ENCODE results near the gene CHST9. TPM values are rescaled to one million over a fixed set of nuclear protein-coding genes. Genes with fewer than 3 reads are reported as not detected.
"Not testable (repeated sequence)": the region's sequence is repeated elsewhere in the genome, so short reads cannot be mapped to it uniquely, and the experiment has no call there.

CHST9 gene
- total and polyA plus RNA-seq, 8 donors = 3.9 to 17.2 (median 7.8) TPM

DNA sequence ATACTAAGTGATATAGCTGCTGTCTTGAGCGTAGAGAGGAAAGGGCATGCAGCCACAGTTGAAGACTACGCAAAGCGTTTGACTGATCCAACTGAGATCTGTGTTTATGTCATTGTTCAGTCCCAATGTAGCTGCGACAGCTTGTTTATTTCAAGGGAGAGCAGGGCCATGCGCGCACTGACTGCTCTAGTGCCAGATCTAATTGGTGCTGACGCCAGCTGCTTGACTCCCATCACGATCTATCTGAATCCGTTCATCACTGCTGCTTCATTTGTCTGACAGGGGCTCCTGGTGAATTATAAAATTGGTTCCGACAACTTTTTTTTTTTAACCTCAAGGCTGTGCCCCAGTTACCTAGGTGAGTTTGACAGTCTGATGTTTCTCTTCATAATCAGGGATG is 75.7 kb downstream of the CHST9 start:
- peaks cover 0 to 4% (median 0%) of the 10 kb centered on the region in 4 donors for H3K9me3 ChIP-seq
- FAIRE-seq = no peak
- 76 to 83% methylated on average over 10 of the region's 10 CpGs for WGBS, 2 donors
- intact Hi-C loops (cut with DNase I) = no loop called here
- H3K4me3 ChIP-seq = no peak overlapping the region
- DNase-seq = peak in 1 of 6 donors; percentile 4
- no peaks in the 10 kb centered on the region for H3K36me3 ChIP-seq
- peak in 2 of 4 donors; percentile 60 to 80 for ATAC-seq
- TF ChIP-seq, protein P1, sequence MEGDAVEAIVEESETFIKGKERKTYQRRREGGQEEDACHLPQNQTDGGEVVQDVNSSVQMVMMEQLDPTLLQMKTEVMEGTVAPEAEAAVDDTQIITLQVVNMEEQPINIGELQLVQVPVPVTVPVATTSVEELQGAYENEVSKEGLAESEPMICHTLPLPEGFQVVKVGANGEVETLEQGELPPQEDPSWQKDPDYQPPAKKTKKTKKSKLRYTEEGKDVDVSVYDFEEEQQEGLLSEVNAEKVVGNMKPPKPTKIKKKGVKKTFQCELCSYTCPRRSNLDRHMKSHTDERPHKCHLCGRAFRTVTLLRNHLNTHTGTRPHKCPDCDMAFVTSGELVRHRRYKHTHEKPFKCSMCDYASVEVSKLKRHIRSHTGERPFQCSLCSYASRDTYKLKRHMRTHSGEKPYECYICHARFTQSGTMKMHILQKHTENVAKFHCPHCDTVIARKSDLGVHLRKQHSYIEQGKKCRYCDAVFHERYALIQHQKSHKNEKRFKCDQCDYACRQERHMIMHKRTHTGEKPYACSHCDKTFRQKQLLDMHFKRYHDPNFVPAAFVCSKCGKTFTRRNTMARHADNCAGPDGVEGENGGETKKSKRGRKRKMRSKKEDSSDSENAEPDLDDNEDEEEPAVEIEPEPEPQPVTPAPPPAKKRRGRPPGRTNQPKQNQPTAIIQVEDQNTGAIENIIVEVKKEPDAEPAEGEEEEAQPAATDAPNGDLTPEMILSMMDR (IDR thresholded peaks at IDR 0.05) = no peak
- no peaks in the 10 kb centered on the region for H3K4me1 ChIP-seq
- no peak overlapping the region for H3K27ac ChIP-seq
- H3K27me3 ChIP-seq = no peaks in the 10 kb centered on the region

DNA sequence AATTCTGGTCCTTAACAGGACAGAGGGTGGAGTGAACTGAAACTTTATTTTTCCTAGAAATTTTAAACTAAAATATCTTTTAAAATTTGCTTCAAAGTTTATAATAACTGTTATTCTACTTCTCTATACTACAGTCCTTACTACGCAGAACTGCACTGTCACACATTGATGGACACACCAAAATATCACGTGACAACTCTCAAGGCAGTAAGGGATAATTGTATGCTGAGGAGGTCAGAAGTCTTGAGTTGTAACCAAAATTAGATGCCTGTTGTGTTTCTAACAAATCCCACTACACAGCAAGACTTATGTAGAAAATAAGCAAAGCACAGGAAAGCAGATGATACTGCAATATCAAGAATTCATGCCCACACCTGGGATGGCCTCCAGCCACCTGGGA is 76.3 kb downstream of the CHST9 start:
- Histone ChIP-seq H3K27me3 (no peaks in the 10 kb centered on the region), H3K36me3 (no peaks in the 10 kb centered on the region), H3K4me3 (no peak overlapping the region), H3K4me1 (no peaks in the 10 kb centered on the region), H3K27ac (no peak overlapping the region), H3K9me3 (peaks cover 0 to 4% (median 0%) of the 10 kb centered on the region in 4 donors)
- FAIRE-seq (no peak), ATAC-seq (no peak), DNase-seq (no peak)
- intact Hi-C loops (cut with DNase I) = no loop called here
- WGBS, 2 donors = 85 to 92% methylated on average over 2 of the region's 2 CpGs
- TF ChIP-seq, protein P1 (IDR thresholded peaks at IDR 0.05) = no peak

DNA sequence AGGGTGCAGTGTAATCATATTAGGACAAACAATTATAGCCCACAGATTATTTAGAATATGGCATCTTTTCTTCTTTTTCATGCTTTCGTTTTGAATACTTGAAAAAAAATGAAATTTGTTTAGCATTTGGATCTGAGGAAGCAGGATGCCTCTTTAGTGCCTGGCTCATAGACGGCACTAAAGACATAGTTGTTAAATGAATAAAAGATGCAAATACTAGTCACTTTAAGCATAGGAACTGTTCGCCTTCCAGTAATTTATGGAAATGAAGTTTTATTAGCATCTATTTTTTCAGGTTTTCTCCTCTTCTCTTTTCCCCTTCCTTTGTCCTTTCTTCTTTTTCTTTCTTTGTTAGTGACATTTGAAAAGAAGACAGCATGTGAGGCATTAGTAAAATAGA is 80.4 kb downstream of the CHST9 start:
- Histone ChIP-seq H3K9me3 (peaks cover 0 to 4% (median 0%) of the 10 kb centered on the region in 4 donors), H3K4me3 (no peak overlapping the region), H3K27me3 (no peaks in the 10 kb centered on the region), H3K27ac (no peak overlapping the region), H3K4me1 (no peaks in the 10 kb centered on the region), H3K36me3 (no peaks in the 10 kb centered on the region)
- FAIRE-seq = no peak
- 64 to 80% methylated on average over 3 of the region's 3 CpGs for WGBS, 2 donors
- no peak for ATAC-seq
- intact Hi-C loops (cut with DNase I) = no loop called here
- TF ChIP-seq, protein P1 (IDR thresholded peaks at IDR 0.05) = no peak
- DNase-seq = no peak

DNA sequence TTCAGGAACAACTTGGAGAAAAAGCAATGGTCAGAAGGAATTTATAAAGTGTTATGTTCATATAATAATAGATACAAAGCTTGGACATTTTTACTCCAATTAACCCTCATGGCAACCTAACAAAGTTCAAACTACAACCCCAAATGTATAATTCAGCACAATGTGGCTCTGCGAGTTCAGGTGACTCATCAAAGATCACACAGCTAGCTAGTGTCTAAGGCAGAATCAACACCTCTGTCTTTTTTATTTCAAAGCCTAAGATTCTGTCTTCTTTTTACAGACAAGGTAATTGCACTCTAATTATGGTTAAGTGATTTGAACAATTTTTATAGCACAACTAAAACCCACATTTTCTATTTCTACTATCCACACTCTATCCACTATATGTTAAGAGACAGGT is 90.5 kb downstream of the CHST9 start:
- Histone ChIP-seq H3K36me3 (no peaks in the 10 kb centered on the region), H3K27me3 (no peaks in the 10 kb centered on the region), H3K9me3 (no peaks in the 10 kb centered on the region), H3K4me1 (no peaks in the 10 kb centered on the region), H3K27ac (no peak overlapping the region), H3K4me3 (no peak overlapping the region)
- WGBS, 2 donors = 68 to 79% methylated on average over 1 of the region's 1 CpG
- DNase-seq (no peak), ATAC-seq (peak in 1 of 4 donors; percentile 29), FAIRE-seq (no peak)
- TF ChIP-seq, protein P1 (IDR thresholded peaks at IDR 0.05) = no peak
- intact Hi-C loops (cut with DNase I) = no loop called here

DNA sequence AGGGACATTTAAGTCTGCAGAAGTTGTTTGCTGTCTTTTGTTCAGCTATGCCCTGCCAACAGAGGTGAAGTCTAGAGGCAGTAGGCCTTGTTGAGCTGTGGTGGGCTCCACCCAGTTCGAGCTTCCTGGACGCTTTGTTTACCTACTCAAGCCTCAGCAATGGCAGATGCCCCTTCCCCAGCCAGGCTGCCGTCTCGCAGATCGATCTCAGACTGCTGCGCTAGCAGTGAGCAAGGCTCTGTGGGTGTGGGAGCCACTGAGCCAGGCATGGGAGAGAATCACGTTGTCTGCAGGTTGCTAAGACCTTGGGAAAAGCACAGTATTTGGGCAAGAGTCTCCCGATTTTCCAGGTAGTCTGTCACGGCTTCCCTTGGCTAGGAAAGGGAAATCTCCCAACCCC is 91.8 kb downstream of the CHST9 start:
- ATAC-seq; H3K4me1 ChIP-seq; H3K36me3 ChIP-seq; DNase-seq; H3K4me3 ChIP-seq; H3K27me3 ChIP-seq; FAIRE-seq; intact Hi-C loops (cut with DNase I); H3K27ac ChIP-seq; H3K9me3 ChIP-seq: not testable (repeated sequence)
- WGBS, 2 donors = 74 to 77% methylated on average over 9 of the region's 9 CpGs

Measured in pancreas (tissue), 10 donors.